ENCODE data around the gene CNDP2.

GRCh38 chr18:74528478-74528877 is 32.3 kb downstream of the CNDP2 start:
- TF ChIP-seq PATZ1 (CRISPR knock-in tag; IDR thresholded peaks at IDR 0.05; ENCODE audit: borderline replicate concordance) (no peak), BACH2 (CRISPR knock-in tag; IDR thresholded peaks at IDR 0.05; ENCODE audit: borderline replicate concordance) (no peak), ZNF70 (CRISPR knock-in tag; IDR thresholded peaks at IDR 0.05) (no peak)

Data from SK-N-SH treated with all-trans-retinoic acid at 6 μM for 48 hours (cell line).